Panc1 (cell line): ENCODE measurements around the gene STAB1.

ENCODE experiments used
- POLR2AphosphoS5 ChIP-seq: IDR thresholded peaks from 2 replicates; pipeline ENCODE4 v1.6.1; 2012; ENCODE audit warnings: mild to moderate bottlenecking, low read depth, low read length, moderate library complexity
- REST ChIP-seq, 2 experiments: IDR thresholded peaks; 2 replicates each; pipeline ENCODE4 v1.6.1; 2011 to 2012; ENCODE audit warnings: low read depth in 2 of 2, control low read depth in 1 of 2, low read length in 1 of 2, mild to moderate bottlenecking in 1 of 2, moderate library complexity in 1 of 2; ENCODE audit not compliant: insufficient read depth in 1 of 2
- SIN3A ChIP-seq: IDR thresholded peaks from 2 replicates; pipeline ENCODE4 v1.6.1; 2012; ENCODE audit warnings: low read depth, mild to moderate bottlenecking, low read length, moderate library complexity, borderline replicate concordance; ENCODE audit not compliant: insufficient read depth
- TCF7L2 ChIP-seq: IDR thresholded peaks from 2 replicates; pipeline ENCODE4 v1.6.1; 2011; ENCODE audit warnings: mild to moderate bottlenecking, low read depth, low read length, inconsistent platforms
- TF ChIP-seq, protein P1 (sequence below): fragments of 450-650 bp; IDR thresholded peaks from 2 replicates; pipeline ENCODE4 v1.5.1; 2017; ENCODE audit warnings: mild to moderate bottlenecking

DNA sequence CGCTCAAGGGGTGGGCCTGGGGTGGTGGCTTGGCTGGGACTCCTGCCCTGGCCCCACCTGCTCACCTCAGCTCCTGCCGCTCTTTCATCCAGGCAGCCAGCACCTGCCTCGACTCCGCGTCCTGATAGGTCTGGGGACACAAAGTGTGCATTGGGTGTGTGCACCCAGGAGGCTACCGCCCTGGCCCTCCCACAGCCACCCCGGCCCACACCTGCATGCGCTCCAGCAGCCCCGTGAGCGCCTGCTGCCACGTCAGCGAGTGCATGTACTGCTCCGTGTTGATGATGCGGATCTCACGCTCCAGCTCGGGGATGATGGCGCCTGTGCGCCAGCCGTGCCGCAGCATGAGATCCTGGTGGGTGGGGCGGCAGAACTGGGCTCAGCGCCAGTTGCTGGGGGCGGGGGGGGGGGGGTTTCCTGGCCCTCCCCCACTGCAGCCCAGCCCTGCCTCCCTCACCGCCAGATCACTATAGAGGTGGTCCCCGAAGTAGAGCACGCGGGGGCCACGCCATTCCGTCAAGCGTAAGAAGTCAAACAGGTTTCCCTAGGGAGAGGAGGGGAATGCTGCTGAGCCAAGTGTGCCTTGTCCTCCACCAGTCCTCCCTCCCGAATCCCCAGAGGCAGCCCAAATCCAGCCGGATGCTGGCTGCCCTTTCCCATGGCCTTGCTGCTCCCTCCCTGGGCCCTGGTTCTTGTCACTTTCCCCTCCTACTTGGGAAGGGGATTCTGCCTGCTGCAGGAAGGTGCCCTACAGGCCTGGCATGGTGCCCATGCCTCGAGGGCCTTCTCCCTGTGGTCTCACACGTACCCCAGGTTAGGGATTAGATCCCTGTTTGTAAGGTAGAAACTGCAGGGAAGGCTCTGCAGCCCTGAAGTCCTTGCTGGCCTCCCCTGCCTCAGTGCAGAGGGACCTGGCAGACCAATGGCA lies 29.9 kb downstream of the STAB1 start:
- TF ChIP-seq, protein P1, sequence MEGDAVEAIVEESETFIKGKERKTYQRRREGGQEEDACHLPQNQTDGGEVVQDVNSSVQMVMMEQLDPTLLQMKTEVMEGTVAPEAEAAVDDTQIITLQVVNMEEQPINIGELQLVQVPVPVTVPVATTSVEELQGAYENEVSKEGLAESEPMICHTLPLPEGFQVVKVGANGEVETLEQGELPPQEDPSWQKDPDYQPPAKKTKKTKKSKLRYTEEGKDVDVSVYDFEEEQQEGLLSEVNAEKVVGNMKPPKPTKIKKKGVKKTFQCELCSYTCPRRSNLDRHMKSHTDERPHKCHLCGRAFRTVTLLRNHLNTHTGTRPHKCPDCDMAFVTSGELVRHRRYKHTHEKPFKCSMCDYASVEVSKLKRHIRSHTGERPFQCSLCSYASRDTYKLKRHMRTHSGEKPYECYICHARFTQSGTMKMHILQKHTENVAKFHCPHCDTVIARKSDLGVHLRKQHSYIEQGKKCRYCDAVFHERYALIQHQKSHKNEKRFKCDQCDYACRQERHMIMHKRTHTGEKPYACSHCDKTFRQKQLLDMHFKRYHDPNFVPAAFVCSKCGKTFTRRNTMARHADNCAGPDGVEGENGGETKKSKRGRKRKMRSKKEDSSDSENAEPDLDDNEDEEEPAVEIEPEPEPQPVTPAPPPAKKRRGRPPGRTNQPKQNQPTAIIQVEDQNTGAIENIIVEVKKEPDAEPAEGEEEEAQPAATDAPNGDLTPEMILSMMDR, result no peak
- TF ChIP-seq POLR2AphosphoS5 (no peak), TCF7L2 (no peak), REST (IDR thresholded peaks at IDR 0.05; ENCODE audit: insufficient read depth in 1 of 2, low read depth in 2 of 2, low read length in 1 of 2) (no peak), SIN3A (no peak)
